H4 (cell line): Measurements from ENCODE around the gene COPZ2. TPM values are rescaled to one million over a fixed set of nuclear protein-coding genes. Genes with fewer than 3 reads are reported as not detected.
"Not testable (repeated sequence)": the region's sequence is repeated elsewhere in the genome, so short reads cannot be mapped to it uniquely, and the experiment has no call there.

Experiments used
- DNase-seq: peaks from one replicate; pipeline ENCODE4 v3.0.0-alpha.2; 2015; ENCODE audit warnings: low spot score
- total RNA-seq: library from RNA; depleted of rRNA; stranded (reverse); fragments of >200 nt; shearing (Covaris generic); gene quantifications from 2 replicates; pipeline ENCODE4 v1.2.3, GENCODE V29; 2014

Gene COPZ2
- total RNA-seq, 1 experiment from 2014 or later = 16.9 TPM

GRCh38 chr17:48031966-48032365, 5.6 kb downstream of the COPZ2 start:
- DNase-seq = no peak

- DNase-seq = no peak
These were observed 7.1 kb downstream of the COPZ2 start for GRCh38 chr17:48030531-48030930.

DNA sequence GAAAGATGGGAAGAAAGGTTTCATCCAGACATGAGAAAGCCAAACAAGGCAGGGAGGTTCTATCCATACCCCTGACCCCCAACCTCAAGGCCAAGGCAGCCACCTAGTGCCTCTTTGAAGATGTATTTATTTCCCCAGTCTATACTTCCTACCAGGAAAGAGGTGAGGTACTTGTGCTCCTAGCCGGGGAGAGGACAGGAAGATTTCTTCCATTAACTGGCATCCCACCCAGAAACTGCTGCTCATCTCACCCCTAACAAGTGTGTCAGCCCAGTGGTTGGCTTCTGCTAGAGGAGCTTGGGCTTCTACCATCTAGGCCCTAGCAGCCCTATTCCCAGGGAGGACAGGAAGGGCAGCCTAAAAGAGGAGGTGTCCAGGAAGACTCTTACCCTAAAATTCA, 8.9 kb downstream of the COPZ2 start:
- DNase-seq = no peak

- DNase-seq = no peak
These were observed 10.1 kb downstream of the COPZ2 start for GRCh38 chr17:48027322-48027981.

GRCh38 chr17:48026502-48027321, 10.9 kb downstream of the COPZ2 start:
- DNase-seq = peak; percentile 96

DNA sequence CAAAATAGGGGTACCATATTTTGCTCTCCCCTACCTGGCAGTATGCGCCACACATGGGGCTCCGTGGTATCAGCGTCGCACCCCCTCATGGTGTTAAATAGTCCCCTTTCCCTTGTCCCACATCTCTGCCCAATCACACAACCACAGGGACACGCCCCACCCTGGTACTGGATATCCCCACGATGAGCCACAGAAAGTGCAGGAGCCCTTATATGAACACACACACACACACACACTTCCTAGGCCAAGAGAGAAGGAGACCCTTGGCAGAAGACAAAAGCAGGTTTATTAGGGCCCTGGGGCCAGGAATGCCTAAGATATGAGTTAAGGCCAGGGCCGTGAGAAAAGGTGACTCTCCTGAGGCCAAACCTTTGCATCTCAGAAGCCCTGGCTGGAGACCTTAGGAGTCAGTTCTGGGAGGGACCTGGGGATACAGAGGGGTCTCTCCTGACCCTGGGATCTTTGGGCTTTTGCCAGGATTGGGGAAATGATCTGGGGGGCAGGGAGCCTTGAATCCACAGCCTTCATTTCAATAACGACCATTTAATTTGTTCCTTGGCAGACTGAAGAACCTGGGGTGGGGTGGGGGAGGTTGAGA, 11.6 kb downstream of the COPZ2 start:
- DNase-seq = no peak

DNA sequence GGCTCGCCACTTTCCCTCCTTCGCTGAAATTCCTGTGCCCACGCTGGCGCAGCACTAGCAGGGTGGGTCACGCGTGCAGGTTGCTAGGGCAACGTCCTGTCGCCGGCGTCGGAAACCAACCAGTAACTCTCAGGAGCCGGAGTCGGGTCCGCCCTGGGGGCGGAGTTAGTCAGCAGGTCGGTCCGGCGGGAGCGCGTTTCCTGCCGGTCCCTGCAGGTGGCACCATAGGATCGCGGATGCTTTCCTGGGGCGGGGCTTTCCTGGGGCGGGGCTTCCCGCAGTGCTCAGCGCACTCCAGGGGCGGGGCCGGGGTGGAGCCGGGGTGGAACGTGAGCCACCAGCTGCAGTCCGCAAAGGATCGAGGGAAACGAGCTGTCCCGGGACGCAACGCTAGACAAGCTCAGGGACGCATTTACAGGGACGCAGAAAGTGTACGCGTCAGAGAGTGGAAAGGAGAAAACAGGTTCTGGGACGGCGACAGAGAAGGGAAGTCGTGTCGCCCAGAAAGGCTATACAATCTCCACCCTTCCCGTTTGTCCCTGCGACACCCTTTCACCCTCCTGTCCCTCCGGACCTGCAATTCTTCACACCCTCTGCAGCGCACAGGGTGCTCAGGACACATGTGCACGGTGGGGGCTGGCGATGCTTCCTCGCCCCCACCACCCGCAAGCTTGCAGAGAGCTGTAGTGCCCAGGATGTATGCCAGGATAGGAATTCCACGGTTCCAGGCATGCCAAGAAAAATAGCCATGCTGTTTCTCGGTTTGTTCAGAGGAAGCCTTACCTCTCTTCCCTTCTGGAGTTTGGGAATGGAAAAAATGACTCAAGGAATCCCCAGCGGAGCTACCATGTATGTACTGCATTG, 12.3 kb downstream of the COPZ2 start:
- peak; percentile 98 for DNase-seq

GRCh38 chr17:48024149-48025039, 13.2 kb downstream of the COPZ2 start:
- DNase-seq = peak; percentile 83

- peak; percentile 92 for DNase-seq
These were observed 14.0 kb downstream of the COPZ2 start for GRCh38 chr17:48023400-48024148.

- no peak for DNase-seq
These were observed 14.7 kb downstream of the COPZ2 start for GRCh38 chr17:48022901-48023300.

DNA sequence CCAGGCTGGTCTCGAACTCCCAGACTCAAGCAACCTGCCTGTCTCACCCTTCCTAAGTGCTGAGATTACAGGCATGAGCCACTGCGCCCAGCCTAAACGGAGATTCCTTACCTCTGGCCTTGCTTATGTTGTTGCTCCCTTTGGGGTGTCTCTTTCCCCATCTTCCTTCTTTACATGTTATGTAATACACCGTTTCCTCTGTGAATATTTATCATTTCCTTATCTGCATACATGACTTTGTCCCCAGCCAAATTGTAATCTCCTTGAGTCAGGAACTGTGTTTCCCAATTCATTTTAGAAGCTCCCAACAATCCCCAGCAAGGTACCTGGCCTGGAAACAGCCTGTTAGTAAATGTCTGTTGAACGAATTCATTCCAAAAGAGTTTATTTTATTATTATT, 15.7 kb downstream of the COPZ2 start:
- DNase-seq = no peak

- DNase-seq = not testable (repeated sequence)
These were observed 19.8 kb downstream of the COPZ2 start for GRCh38 chr17:48017817-48018158.

DNA sequence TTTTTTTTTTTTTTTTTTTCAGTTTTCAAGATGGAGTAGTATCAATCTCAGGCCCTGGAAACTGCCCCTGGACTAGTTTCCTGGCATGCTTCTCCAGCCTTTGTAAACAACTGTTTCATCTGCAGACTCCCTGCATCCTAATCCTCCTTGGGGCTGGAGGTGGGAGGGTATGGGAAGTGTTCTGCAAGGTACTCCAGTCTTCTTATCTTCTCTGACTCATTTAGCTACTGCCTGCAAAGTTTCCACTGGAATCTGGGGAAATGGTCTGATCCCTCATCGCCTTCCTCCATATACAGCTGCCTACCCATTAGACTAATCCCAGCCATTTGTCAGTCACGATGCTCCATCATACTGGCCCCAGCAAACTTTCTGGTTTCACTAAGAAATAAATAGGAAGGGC, 21.5 kb downstream of the COPZ2 start:
- DNase-seq = peak; percentile 87

- DNase-seq = peak; percentile 34
These were observed 22.9 kb downstream of the COPZ2 start for GRCh38 chr17:48014595-48015111.

- no peak for DNase-seq
These were observed 23.6 kb downstream of the COPZ2 start for GRCh38 chr17:48013876-48014594.

- no peak for DNase-seq
These were observed 24.9 kb downstream of the COPZ2 start for GRCh38 chr17:48012654-48013053.

GRCh38 chr17:48012151-48012520, 25.5 kb downstream of the COPZ2 start:
- no peak for DNase-seq

DNA sequence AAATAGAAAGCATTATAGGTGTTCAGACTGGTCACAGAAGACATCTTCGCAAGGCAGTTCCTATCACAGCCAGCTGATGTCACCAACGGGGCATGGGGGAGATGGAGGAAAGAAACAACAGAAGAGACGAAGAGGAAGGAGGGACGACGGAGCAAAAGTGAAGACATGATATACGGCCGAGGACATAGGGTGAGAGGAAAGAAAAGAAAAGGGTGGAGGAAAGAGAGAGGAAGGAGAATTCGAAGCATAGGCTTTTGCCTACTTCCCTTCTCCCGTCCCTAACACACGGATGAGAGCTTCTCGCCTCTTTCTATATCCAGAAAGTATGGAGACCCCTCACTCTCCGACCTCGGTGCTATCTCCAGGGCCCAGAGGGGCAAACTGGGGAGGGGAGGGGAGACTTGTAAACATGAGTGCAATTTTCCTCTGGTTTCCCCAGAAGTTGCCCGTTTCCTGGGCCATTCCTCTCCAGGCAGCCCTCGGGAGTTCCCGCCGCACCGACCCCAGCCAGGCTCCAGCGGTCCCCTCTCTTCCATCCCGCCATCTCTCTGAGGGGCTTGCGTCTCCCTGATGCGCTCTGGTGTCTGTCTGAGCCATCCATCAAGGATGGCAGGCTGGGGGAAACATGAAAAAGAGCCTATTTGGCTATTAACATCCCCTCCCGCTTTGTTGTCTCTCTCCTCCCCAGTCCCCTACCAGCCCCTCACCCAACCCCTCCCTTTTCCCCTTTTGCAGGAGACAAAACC, 26.0 kb downstream of the COPZ2 start:
- DNase-seq = peak; percentile 64

GRCh38 chr17:48010193-48010592, 27.4 kb downstream of the COPZ2 start:
- no peak for DNase-seq
